Measurements from ENCODE around the gene CECR2.

CECR2 gene

DNA sequence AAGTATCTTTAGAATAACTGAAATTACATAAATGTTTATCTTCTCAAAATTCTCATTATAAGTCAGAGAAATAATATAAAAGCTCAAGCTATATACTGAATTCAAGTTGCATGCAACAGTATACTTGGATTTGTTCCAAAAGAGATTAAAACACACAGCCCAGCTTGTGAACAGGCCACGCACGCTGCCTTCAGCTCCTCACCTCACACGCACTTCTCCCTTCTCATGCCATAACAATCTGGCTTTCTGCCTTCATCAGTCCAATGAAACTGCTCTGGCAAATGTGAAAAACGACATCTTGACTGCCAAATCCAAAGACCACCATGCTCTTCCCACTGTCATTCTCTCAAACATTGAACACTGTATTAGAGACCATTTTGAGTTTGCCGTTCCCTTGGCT, 237.2 kb downstream of the CECR2 start:
- no peak for DNase-seq (ENCODE audit: low read depth in 2 of 2)

Measured in stimulated activated CD8-positive, alpha-beta memory T cell treated with anti-CD3 and anti-CD28 coated beads, Interleukin-15, amount 100 ng/mL, for 4 hours (primary cell).